ENCODE results near the gene NT5C2.

DNA sequence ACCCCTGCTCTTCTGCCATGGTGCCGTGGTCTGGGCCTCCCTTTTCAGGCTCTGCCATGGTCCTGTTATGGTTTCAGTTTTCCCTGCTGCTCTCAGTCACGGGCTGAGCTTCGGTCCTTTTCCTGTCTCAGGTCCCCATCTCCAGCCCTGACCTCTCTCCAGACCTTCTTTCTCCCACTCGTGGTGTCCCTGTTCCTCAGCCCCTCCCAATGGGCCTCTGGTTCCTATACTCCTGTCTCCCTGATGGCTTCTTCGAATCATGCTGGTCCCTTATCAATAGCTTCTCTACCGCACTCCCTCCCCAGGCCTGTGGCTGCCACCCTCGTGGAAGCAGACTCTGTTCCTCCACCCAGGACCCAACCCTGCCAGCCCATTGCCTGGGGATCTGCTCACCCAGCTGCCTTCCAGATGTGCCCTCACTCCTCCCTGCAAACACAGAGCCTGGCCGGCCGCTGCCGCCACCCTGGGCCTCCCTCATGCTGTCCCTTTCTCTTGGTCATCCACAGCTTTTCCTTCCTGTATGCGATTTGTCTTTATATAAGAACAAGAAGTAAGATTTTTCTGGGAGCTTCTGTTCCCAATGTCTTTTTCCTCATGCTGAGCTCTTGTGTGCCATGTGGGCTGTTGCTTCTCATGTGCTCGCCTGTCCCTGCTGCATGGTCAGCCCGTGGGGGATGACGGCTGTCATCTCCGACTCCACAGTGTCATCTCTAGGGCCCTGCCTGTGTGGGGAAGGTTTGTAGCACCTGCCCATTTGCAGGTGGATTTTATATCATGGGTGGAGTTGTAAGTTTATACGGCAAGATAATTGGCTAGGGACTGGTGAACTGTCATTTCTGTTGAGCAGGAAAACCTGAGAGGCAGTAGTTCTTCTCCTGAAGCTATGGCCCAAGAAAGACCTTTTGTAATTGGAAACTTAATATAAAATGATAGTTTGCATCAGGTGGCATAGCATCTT lies 126.7 kb downstream of the NT5C2 start:
- TF ChIP-seq, protein P1, sequence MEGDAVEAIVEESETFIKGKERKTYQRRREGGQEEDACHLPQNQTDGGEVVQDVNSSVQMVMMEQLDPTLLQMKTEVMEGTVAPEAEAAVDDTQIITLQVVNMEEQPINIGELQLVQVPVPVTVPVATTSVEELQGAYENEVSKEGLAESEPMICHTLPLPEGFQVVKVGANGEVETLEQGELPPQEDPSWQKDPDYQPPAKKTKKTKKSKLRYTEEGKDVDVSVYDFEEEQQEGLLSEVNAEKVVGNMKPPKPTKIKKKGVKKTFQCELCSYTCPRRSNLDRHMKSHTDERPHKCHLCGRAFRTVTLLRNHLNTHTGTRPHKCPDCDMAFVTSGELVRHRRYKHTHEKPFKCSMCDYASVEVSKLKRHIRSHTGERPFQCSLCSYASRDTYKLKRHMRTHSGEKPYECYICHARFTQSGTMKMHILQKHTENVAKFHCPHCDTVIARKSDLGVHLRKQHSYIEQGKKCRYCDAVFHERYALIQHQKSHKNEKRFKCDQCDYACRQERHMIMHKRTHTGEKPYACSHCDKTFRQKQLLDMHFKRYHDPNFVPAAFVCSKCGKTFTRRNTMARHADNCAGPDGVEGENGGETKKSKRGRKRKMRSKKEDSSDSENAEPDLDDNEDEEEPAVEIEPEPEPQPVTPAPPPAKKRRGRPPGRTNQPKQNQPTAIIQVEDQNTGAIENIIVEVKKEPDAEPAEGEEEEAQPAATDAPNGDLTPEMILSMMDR (IDR thresholded peaks at IDR 0.05), result no peak
- TF ChIP-seq POLR2A (IDR thresholded peaks at IDR 0.05), result no peak
